Muscle layer of duodenum (tissue), 2 donors: ENCODE data around the gene SSU72.

Experiments used
- H3K27ac ChIP-seq: one replicate; pipeline ENCODE4 v1.7.0; 2013; ENCODE audit warnings: mild to moderate bottlenecking, low read length
- H3K27me3 ChIP-seq: one replicate; pipeline ENCODE4 v1.7.0; 2013; ENCODE audit warnings: low read depth, mild to moderate bottlenecking, control low read depth, low read length
- H3K36me3 ChIP-seq, 2 donors: one replicate each; pipeline ENCODE4 v1.7.0; 2013; ENCODE audit warnings: low read length in 2 of 2, control low read depth in 1 of 2, mild to moderate bottlenecking in 1 of 2; ENCODE audit not compliant: insufficient read depth in 2 of 2, control insufficient read depth in 1 of 2
- H3K4me1 ChIP-seq, 2 donors: one replicate each; pipeline ENCODE4 v1.7.0; 2013; ENCODE audit warnings: low read length in 2 of 2, mild to moderate bottlenecking in 2 of 2, control low read depth in 1 of 2, moderate library complexity in 1 of 2; ENCODE audit not compliant: insufficient read depth in 2 of 2, control insufficient read depth in 1 of 2
- H3K4me3 ChIP-seq, 2 donors: one replicate each; pipeline ENCODE4 v1.7.0; 2013; ENCODE audit warnings: low read length in 2 of 2, low read depth in 1 of 2, mild to moderate bottlenecking in 1 of 2
- H3K9me3 ChIP-seq, 2 donors: one replicate each; pipeline ENCODE4 v1.7.0; 2013; ENCODE audit warnings: low read length in 2 of 2, control low read depth in 1 of 2, mild to moderate bottlenecking in 1 of 2; ENCODE audit not compliant: control insufficient read depth in 1 of 2
- donor health status: healthy.

Gene SSU72

GRCh38 chr1:1591452-1591851 lies 16.8 kb upstream of the SSU72 start:
- Histone ChIP-seq H3K9me3 (no peaks in the 10 kb centered on the region), H3K36me3 (no peaks in the 10 kb centered on the region), H3K27ac (no peak overlapping the region), H3K4me1 (no peaks in the 10 kb centered on the region), H3K4me3 (no peak overlapping the region), H3K27me3 (peaks cover 4% of the 10 kb centered on the region)

GRCh38 chr1:1583347-1584010 lies 8.8 kb upstream of the SSU72 start:
- Histone ChIP-seq H3K27me3 (no peaks in the 10 kb centered on the region), H3K4me3 (no peak overlapping the region), H3K27ac (no peak overlapping the region), H3K9me3 (no peaks in the 10 kb centered on the region), H3K4me1 (no peaks in the 10 kb centered on the region), H3K36me3 (no peaks in the 10 kb centered on the region)

- Histone ChIP-seq H3K27ac (no peak overlapping the region), H3K4me3 (no peak overlapping the region), H3K9me3 (no peaks in the 10 kb centered on the region), H3K27me3 (no peaks in the 10 kb centered on the region), H3K4me1 (no peaks in the 10 kb centered on the region), H3K36me3 (no peaks in the 10 kb centered on the region)
Measured at GRCh38 chr1:1582585-1583346, 8.1 kb upstream of the SSU72 start.

- no peak overlapping the region for H3K4me3 ChIP-seq
- H3K36me3 ChIP-seq = peaks cover 0 to 5% of the 10 kb centered on the region in 2 donors
- H3K9me3 ChIP-seq = no peaks in the 10 kb centered on the region
- H3K27ac ChIP-seq = no peak overlapping the region
- H3K27me3 ChIP-seq = no peaks in the 10 kb centered on the region
- peaks cover 2 to 3% of the 10 kb centered on the region in 2 donors for H3K4me1 ChIP-seq
Measured at GRCh38 chr1:1578371-1578940, 3.8 kb upstream of the SSU72 start.

GRCh38 chr1:1577367-1578011 lies 2.8 kb upstream of the SSU72 start:
- Histone ChIP-seq H3K36me3 (peaks cover 0 to 5% of the 10 kb centered on the region in 2 donors), H3K4me3 (no peak overlapping the region), H3K9me3 (no peaks in the 10 kb centered on the region), H3K27me3 (no peaks in the 10 kb centered on the region), H3K4me1 (peaks cover 3 to 13% of the 10 kb centered on the region in 2 donors), H3K27ac (no peak overlapping the region)

- Histone ChIP-seq H3K27ac (peak overlapping the region; percentile 100), H3K4me1 (peaks cover 3 to 32% of the 10 kb centered on the region in 2 donors), H3K36me3 (peaks cover 9 to 15% of the 10 kb centered on the region in 2 donors), H3K9me3 (no peaks in the 10 kb centered on the region), H3K27me3 (no peaks in the 10 kb centered on the region), H3K4me3 (peak overlapping the region; percentile 85 to 97)
Measured at GRCh38 chr1:1573843-1574720, 581 bp downstream of the SSU72 start.

GRCh38 chr1:1569341-1569740 lies 5.3 kb downstream of the SSU72 start:
- Histone ChIP-seq H3K4me1 (peaks cover 3 to 38% of the 10 kb centered on the region in 2 donors), H3K27me3 (no peaks in the 10 kb centered on the region), H3K9me3 (no peaks in the 10 kb centered on the region), H3K36me3 (peaks cover 14 to 28% of the 10 kb centered on the region in 2 donors), H3K27ac (no peak overlapping the region), H3K4me3 (no peak overlapping the region)

- Histone ChIP-seq H3K27me3 (no peaks in the 10 kb centered on the region), H3K9me3 (no peaks in the 10 kb centered on the region), H3K36me3 (peaks cover 24 to 35% of the 10 kb centered on the region in 2 donors), H3K27ac (no peak overlapping the region), H3K4me3 (no peak overlapping the region), H3K4me1 (peaks cover 0 to 29% of the 10 kb centered on the region in 2 donors)
Measured at GRCh38 chr1:1567891-1568291, 6.8 kb downstream of the SSU72 start.

GRCh38 chr1:1567152-1567875 lies 7.3 kb downstream of the SSU72 start:
- peaks cover 30 to 41% of the 10 kb centered on the region in 2 donors for H3K36me3 ChIP-seq
- H3K4me3 ChIP-seq = no peak overlapping the region
- no peaks in the 10 kb centered on the region for H3K9me3 ChIP-seq
- no peak overlapping the region for H3K27ac ChIP-seq
- no peaks in the 10 kb centered on the region for H3K27me3 ChIP-seq
- H3K4me1 ChIP-seq = peaks cover 0 to 23% of the 10 kb centered on the region in 2 donors

- H3K27ac ChIP-seq = no peak overlapping the region
Measured at GRCh38 chr1:1565340-1565739, 9.3 kb downstream of the SSU72 start.

More at GRCh38 chr1:1565340-1565739, 9.3 kb downstream of the SSU72 start:
- no peaks in the 10 kb centered on the region for H3K27me3 ChIP-seq
- no peak overlapping the region for H3K4me3 ChIP-seq
- H3K4me1 ChIP-seq = peaks cover 0 to 18% of the 10 kb centered on the region in 2 donors
- H3K9me3 ChIP-seq = no peaks in the 10 kb centered on the region
- H3K36me3 ChIP-seq = peaks cover 36 to 49% of the 10 kb centered on the region in 2 donors
